ENCODE measurements around the gene CCL4. TPM values are rescaled to one million over a fixed set of nuclear protein-coding genes. Genes with fewer than 3 reads are reported as not detected.
"Not testable (repeated sequence)": the region's sequence is repeated elsewhere in the genome, so short reads cannot be mapped to it uniquely, and the experiment has no call there.

CCL4 gene
- total and polyA plus RNA-seq, 2 donors (not counting 1 experiment from before 2014, with no cell fraction given), result 3.5 to 7.6 TPM

DNA sequence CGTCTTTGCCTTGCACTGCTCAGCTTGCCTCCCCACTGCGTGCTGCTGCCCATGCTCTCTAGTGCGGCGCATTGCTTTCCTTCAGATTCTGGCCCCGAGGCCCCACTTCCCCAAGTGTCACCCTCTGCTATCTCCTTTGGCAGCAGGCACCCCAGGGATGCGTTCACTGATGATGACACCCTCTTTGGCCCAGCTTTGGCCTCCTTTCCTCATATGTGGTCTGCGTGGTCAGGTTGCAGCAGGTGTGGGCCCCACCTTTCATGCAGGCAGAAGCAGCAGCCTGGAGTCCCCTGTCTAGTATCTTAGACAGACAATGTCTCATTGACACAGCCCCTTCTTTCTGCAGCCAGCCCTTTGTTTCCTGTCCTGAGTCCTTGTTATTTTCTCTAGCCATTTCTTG is 8.9 kb upstream of the CCL4 start:
- WGBS (ENCODE audit: insufficient coverage), result 73% methylated on average over 7 of the region's 7 CpGs
- no peaks in the 10 kb centered on the region for H4K20me1 ChIP-seq (ENCODE audit: control insufficient read depth, insufficient read depth, low read length, poor library complexity, severe bottlenecking)
- no peak overlapping the region for H2AFZ ChIP-seq (ENCODE audit: insufficient read depth, low read depth, low read length, poor library complexity, severe bottlenecking)
- H3K4me1 ChIP-seq (ENCODE audit: control insufficient read depth in 2 of 2, insufficient read depth in 2 of 2, low read length in 2 of 2), result peaks cover 60 to 70% of the 10 kb centered on the region in 2 donors
- DNase-seq (no peak), ATAC-seq (ENCODE audit: low read depth) (no peak)
- no peaks in the 10 kb centered on the region for H3K9me3 ChIP-seq (ENCODE audit: control extremely low read depth in 1 of 3, control insufficient read depth in 2 of 3, insufficient read depth in 1 of 3, low read length in 2 of 3)
- no peaks in the 10 kb centered on the region for H3K79me2 ChIP-seq (ENCODE audit: control insufficient read depth, insufficient read depth, low read length)
- peaks cover 68% of the 10 kb centered on the region for H3K4me1 Mint-ChIP-seq
- ChIA-PET CTCF (no interaction called here), POLR2A (no interaction called here)
- H3K27me3 Mint-ChIP-seq, result peaks cover 9% of the 10 kb centered on the region
- H3K4me3 ChIP-seq (ENCODE audit: control extremely low read depth in 1 of 5, extremely low read depth in 1 of 5, insufficient read depth in 1 of 5, low read depth in 2 of 5, low read length in 4 of 5), result no peak overlapping the region
- peak overlapping the region; percentile 38 for H3K27ac Mint-ChIP-seq
- no peak overlapping the region for H3K9ac ChIP-seq (ENCODE audit: low read length)
- intact Hi-C loops (cut with micrococcal nuclease), result no loop called here
- no peak overlapping the region for H3K4me3 Mint-ChIP-seq
- H3K4me2 ChIP-seq (replicated peaks; ENCODE audit: low read depth, low read length, poor library complexity, severe bottlenecking), result no peak overlapping the region
- H3K36me3 ChIP-seq (replicated peaks in 1 of 2; ENCODE audit: control extremely low read depth in 1 of 2, control insufficient read depth in 1 of 2, extremely low read depth in 1 of 2, insufficient read depth in 2 of 2, low read length in 1 of 2), result no peaks in the 10 kb centered on the region
- peaks cover 0 to 7% (median 2%) of the 10 kb centered on the region in 4 experiments for H3K27me3 ChIP-seq (replicated peaks in 1 of 4; ENCODE audit: control extremely low read depth in 1 of 4, control insufficient read depth in 3 of 4, insufficient read depth in 4 of 4, low read length in 3 of 4)
- no peak for TF ChIP-seq EZH2 (IDR thresholded peaks at IDR 0.05; ENCODE audit: borderline replicate concordance, insufficient read depth, low read depth, low read length, poor library complexity, severe bottlenecking)
- TF ChIP-seq, protein P1, sequence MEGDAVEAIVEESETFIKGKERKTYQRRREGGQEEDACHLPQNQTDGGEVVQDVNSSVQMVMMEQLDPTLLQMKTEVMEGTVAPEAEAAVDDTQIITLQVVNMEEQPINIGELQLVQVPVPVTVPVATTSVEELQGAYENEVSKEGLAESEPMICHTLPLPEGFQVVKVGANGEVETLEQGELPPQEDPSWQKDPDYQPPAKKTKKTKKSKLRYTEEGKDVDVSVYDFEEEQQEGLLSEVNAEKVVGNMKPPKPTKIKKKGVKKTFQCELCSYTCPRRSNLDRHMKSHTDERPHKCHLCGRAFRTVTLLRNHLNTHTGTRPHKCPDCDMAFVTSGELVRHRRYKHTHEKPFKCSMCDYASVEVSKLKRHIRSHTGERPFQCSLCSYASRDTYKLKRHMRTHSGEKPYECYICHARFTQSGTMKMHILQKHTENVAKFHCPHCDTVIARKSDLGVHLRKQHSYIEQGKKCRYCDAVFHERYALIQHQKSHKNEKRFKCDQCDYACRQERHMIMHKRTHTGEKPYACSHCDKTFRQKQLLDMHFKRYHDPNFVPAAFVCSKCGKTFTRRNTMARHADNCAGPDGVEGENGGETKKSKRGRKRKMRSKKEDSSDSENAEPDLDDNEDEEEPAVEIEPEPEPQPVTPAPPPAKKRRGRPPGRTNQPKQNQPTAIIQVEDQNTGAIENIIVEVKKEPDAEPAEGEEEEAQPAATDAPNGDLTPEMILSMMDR (IDR thresholded peaks at IDR 0.05), result no peak
- no peaks in the 10 kb centered on the region for H3K9me3 Mint-ChIP-seq (ENCODE audit: insufficient read depth)
- H3K27ac ChIP-seq (ENCODE audit: low read length in 2 of 2), result no peak overlapping the region

- peak overlapping the region; percentile 43 for H3K4me2 ChIP-seq (replicated peaks; ENCODE audit: low read depth, low read length, poor library complexity, severe bottlenecking)
- intact Hi-C loops (cut with micrococcal nuclease), result no loop called here
- no peak for DNase-seq
Observed at GRCh38 chr17:36095992-36096391, 7.6 kb upstream of the CCL4 start.

DNA sequence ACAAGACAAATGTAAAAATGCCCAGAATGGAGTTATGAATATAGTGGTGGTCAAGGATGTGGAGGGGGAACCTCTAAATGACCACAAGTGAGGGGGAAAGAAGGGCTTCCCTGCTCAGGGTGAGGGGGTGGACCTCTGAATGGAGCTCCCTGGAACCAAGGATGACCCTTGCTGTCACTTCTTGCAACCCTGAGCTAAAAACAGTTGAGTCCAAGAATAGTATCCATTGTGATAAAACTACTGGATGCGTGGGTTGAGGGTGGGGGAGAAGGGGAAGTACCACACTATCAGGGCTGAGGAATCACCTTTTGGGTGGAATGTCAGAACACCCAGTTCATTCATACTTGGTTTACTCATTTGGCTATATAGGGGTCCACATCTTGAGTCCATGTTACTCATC is 4.6 kb upstream of the CCL4 start:
- no CpG with 5 or more reads among the region's 1 CpG for WGBS (ENCODE audit: insufficient coverage)
- H3K4me2 ChIP-seq (replicated peaks; ENCODE audit: low read depth, low read length, poor library complexity, severe bottlenecking); H3K9me3 Mint-ChIP-seq (ENCODE audit: insufficient read depth); H3K27me3 ChIP-seq (replicated peaks in 1 of 4; ENCODE audit: control extremely low read depth in 1 of 4, control insufficient read depth in 3 of 4, insufficient read depth in 4 of 4, low read length in 3 of 4); H3K36me3 ChIP-seq (replicated peaks in 1 of 2; ENCODE audit: control extremely low read depth in 1 of 2, control insufficient read depth in 1 of 2, extremely low read depth in 1 of 2, insufficient read depth in 2 of 2, low read length in 1 of 2); H3K27me3 Mint-ChIP-seq; H3K79me2 ChIP-seq (ENCODE audit: control insufficient read depth, insufficient read depth, low read length); POLR2A ChIA-PET; DNase-seq; H4K20me1 ChIP-seq (ENCODE audit: control insufficient read depth, insufficient read depth, low read length, poor library complexity, severe bottlenecking); H3K4me3 Mint-ChIP-seq; ATAC-seq (ENCODE audit: low read depth); H3K4me3 ChIP-seq (ENCODE audit: control extremely low read depth in 1 of 5, extremely low read depth in 1 of 5, insufficient read depth in 1 of 5, low read depth in 2 of 5, low read length in 4 of 5); H3K9ac ChIP-seq (ENCODE audit: low read length); H2AFZ ChIP-seq (ENCODE audit: insufficient read depth, low read depth, low read length, poor library complexity, severe bottlenecking); H3K9me3 ChIP-seq (ENCODE audit: control extremely low read depth in 1 of 3, control insufficient read depth in 2 of 3, insufficient read depth in 1 of 3, low read length in 2 of 3); intact Hi-C loops (cut with micrococcal nuclease); H3K27ac ChIP-seq (ENCODE audit: low read length in 2 of 2): not testable (repeated sequence)
- Mint-ChIP-seq H3K4me1 (peaks cover 63% of the 10 kb centered on the region), H3K27ac (peak overlapping the region; percentile 1)
- H3K4me1 ChIP-seq (ENCODE audit: control insufficient read depth in 2 of 2, insufficient read depth in 2 of 2, low read length in 2 of 2), result peaks cover 59 to 64% of the 10 kb centered on the region in 2 donors
- CTCF ChIA-PET, result interaction anchor here (1.2 kb wide), 1 partner anchor 27 kb away, joined by 3 read pairs; no protein-coding TSS in a partner anchor

More at GRCh38 chr17:36095992-36096391, 7.6 kb upstream of the CCL4 start:
- no peak overlapping the region for H3K27ac ChIP-seq (ENCODE audit: low read length in 2 of 2)
- H3K27me3 Mint-ChIP-seq, result peaks cover 9% of the 10 kb centered on the region
- H2AFZ ChIP-seq (ENCODE audit: insufficient read depth, low read depth, low read length, poor library complexity, severe bottlenecking), result no peak overlapping the region
- no peaks in the 10 kb centered on the region for H3K9me3 ChIP-seq (ENCODE audit: control extremely low read depth in 1 of 3, control insufficient read depth in 2 of 3, insufficient read depth in 1 of 3, low read length in 2 of 3)
- H3K4me1 ChIP-seq (ENCODE audit: control insufficient read depth in 2 of 2, insufficient read depth in 2 of 2, low read length in 2 of 2), result peaks cover 58 to 66% of the 10 kb centered on the region in 2 donors
- H3K27me3 ChIP-seq (replicated peaks in 1 of 4; ENCODE audit: control extremely low read depth in 1 of 4, control insufficient read depth in 3 of 4, insufficient read depth in 4 of 4, low read length in 3 of 4), result peaks cover 0 to 7% (median 2%) of the 10 kb centered on the region in 4 experiments
- 100% methylated on average over 1 of the region's 1 CpG for WGBS (ENCODE audit: insufficient coverage)
- no peaks in the 10 kb centered on the region for H3K9me3 Mint-ChIP-seq (ENCODE audit: insufficient read depth)
- H3K36me3 ChIP-seq (replicated peaks in 1 of 2; ENCODE audit: control extremely low read depth in 1 of 2, control insufficient read depth in 1 of 2, extremely low read depth in 1 of 2, insufficient read depth in 2 of 2, low read length in 1 of 2), result no peaks in the 10 kb centered on the region
- no peaks in the 10 kb centered on the region for H4K20me1 ChIP-seq (ENCODE audit: control insufficient read depth, insufficient read depth, low read length, poor library complexity, severe bottlenecking)
- H3K27ac Mint-ChIP-seq, result peak overlapping the region; percentile 32
- no peaks in the 10 kb centered on the region for H3K79me2 ChIP-seq (ENCODE audit: control insufficient read depth, insufficient read depth, low read length)
- peaks cover 65% of the 10 kb centered on the region for H3K4me1 Mint-ChIP-seq
- no peak overlapping the region for H3K9ac ChIP-seq (ENCODE audit: low read length)
- TF ChIP-seq, protein P1 (IDR thresholded peaks at IDR 0.05), result no peak
- TF ChIP-seq EZH2 (IDR thresholded peaks at IDR 0.05; ENCODE audit: borderline replicate concordance, insufficient read depth, low read depth, low read length, poor library complexity, severe bottlenecking), result no peak
- no peak overlapping the region for H3K4me3 ChIP-seq (ENCODE audit: control extremely low read depth in 1 of 5, extremely low read depth in 1 of 5, insufficient read depth in 1 of 5, low read depth in 2 of 5, low read length in 4 of 5)
- peak overlapping the region; percentile 49 for H3K4me3 Mint-ChIP-seq
- ChIA-PET CTCF (no interaction called here), POLR2A (no interaction called here)
- ATAC-seq (ENCODE audit: low read depth), result no peak
